Chondrocyte (in vitro differentiated cells): ENCODE data around the gene ARHGEF18. TPM values are rescaled to one million over a fixed set of nuclear protein-coding genes. Genes with fewer than 3 reads are reported as not detected.

Experiments
- DNase-seq: peaks from one replicate; pipeline ENCODE4 v3.0.0; 2021; ENCODE audit warnings: mixed read lengths, low spot score
- H3K27ac Mint-ChIP-seq: one replicate; pipeline ENCODE4 v1.8.0; 2021; ENCODE audit warnings: mild to moderate bottlenecking, moderate library complexity, mixed read lengths; ENCODE audit not compliant: unreplicated experiment
- H3K27me3 Mint-ChIP-seq: 2 replicates; pipeline ENCODE4 v1.8.0; 2021; ENCODE audit warnings: low read depth, mixed read lengths
- H3K36me3 Mint-ChIP-seq: 2 replicates; pipeline ENCODE4 v1.8.0; 2021; ENCODE audit warnings: low read depth, mixed read lengths
- H3K4me1 Mint-ChIP-seq: 2 replicates; pipeline ENCODE4 v1.8.0; 2021; ENCODE audit warnings: low read depth, mild to moderate bottlenecking, mixed read lengths
- H3K4me3 Mint-ChIP-seq: one replicate; pipeline ENCODE4 v1.8.0; 2021; ENCODE audit warnings: mild to moderate bottlenecking, moderate library complexity, mixed read lengths; ENCODE audit not compliant: unreplicated experiment
- H3K9me3 Mint-ChIP-seq: 2 replicates; pipeline ENCODE4 v1.8.0; 2021; ENCODE audit warnings: low read depth, mixed read lengths
- total RNA-seq: library from RNA; stranded (reverse); gene quantifications from 3 replicates; pipeline ENCODE4 v1.2.1, GENCODE V29; 2021
- TF ChIP-seq, protein P1 (sequence below): fragments of 200-600 bp; sonication (generic); IDR thresholded peaks from 2 replicates; pipeline ENCODE4 v1.5.0; 2021; ENCODE audit warnings: antibody characterized with exemption, mild to moderate bottlenecking, moderate library complexity

ARHGEF18 gene
- total RNA-seq, 1 donor from 2014 or later, result 36.4 TPM

DNA sequence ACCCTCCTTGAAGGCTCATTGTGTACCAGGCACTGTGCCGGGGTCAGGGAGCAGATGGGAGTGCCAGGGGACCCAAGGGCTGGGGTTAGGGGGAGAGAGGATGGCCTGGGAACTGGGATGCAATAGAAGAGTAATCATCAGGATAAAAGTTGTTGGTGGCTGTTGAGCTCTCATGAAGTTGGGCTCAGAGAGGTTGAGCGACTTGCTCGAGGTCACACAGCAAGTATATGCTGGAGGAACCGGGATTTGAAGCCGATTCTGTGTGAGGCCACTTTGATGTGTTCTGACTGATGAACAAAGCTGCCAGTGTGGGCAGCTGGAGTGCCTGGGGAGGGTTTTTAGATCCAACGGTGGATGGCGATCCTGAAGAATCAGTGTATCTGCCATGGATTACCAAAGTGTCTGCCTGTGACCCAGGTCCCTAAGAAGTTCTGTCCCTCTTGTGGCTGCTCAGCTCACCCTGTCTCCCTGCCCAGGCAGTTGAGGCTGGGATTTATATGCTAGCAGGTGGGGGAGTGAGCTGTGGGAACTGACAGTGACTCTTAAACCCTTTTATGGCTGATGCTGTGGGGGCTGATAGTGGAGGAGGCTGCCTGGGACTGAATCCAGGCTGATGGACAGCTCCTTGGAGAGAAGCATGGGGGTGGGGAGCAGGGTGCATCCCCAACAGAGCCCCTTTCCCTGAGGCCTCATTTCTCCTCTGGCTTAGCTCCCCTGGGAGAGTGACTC is 8.3 kb downstream of the ARHGEF18 start:
- Mint-ChIP-seq H3K9me3 (peaks cover 5% of the 10 kb centered on the region), H3K27me3 (peaks cover 9% of the 10 kb centered on the region), H3K4me1 (no peaks in the 10 kb centered on the region), H3K27ac (no peak overlapping the region), H3K4me3 (no peak overlapping the region), H3K36me3 (no peaks in the 10 kb centered on the region)
- TF ChIP-seq, protein P1, sequence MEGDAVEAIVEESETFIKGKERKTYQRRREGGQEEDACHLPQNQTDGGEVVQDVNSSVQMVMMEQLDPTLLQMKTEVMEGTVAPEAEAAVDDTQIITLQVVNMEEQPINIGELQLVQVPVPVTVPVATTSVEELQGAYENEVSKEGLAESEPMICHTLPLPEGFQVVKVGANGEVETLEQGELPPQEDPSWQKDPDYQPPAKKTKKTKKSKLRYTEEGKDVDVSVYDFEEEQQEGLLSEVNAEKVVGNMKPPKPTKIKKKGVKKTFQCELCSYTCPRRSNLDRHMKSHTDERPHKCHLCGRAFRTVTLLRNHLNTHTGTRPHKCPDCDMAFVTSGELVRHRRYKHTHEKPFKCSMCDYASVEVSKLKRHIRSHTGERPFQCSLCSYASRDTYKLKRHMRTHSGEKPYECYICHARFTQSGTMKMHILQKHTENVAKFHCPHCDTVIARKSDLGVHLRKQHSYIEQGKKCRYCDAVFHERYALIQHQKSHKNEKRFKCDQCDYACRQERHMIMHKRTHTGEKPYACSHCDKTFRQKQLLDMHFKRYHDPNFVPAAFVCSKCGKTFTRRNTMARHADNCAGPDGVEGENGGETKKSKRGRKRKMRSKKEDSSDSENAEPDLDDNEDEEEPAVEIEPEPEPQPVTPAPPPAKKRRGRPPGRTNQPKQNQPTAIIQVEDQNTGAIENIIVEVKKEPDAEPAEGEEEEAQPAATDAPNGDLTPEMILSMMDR, result no peak
- DNase-seq, result peak; percentile 39

DNA sequence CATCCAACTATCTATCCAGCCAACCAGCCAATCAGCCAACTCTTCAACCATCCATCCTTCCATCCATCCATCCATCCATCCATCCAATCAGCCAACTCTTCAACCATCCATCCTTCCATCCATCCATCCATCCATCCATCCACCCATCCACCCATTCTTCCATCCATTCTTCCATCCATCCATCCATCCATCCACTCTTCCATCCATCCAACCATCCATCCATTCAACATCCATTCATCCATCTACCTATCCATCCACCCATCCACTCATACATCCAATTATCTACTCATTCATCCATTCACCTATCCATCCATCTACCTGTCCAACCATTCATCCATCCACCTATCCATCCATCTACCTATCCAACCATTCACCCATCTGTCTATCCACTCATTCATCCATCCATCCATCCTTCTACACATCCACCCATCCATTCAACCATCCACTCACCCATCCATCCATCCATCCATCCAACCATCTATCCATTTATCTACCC is 9.4 kb downstream of the ARHGEF18 start:
- Mint-ChIP-seq H3K27ac (no peak overlapping the region), H3K36me3 (no peaks in the 10 kb centered on the region), H3K27me3 (peaks cover 18% of the 10 kb centered on the region), H3K4me3 (no peak overlapping the region), H3K9me3 (peaks cover 3% of the 10 kb centered on the region), H3K4me1 (no peaks in the 10 kb centered on the region)
- DNase-seq, result no peak
- TF ChIP-seq, protein P1, result no peak

DNA sequence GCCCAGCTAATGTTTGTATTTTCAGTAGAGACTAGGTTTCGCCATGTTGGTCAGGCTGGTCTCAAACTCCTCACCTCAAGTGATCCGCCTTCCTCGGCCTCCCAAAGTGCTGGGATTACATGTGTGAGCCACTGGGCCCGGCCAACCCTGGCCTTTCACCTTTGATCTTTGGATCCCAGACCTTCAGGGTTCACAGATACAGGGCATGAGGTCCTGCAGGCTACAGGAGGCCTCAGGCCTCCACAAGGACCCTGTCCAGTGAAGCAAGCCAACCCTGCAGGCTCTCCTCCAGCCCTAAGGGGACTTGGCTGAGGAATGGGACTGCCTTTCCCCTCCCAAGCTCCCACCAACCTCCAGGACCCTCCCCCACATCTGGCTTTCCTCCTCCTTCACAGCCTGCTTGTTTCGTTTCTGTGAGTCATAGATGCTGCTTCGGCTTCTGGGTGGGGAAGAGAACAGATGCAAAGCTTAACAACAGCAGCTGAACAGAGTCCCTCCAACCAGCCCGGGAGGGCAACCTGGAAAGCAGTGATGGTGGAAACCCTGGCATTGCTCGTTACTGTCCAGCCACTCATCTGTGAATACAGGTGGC is 11.8 kb downstream of the ARHGEF18 start:
- TF ChIP-seq, protein P1, result no peak
- Mint-ChIP-seq H3K27ac (no peak overlapping the region), H3K36me3 (peaks cover 2% of the 10 kb centered on the region), H3K27me3 (peaks cover 31% of the 10 kb centered on the region), H3K4me3 (no peak overlapping the region), H3K4me1 (no peaks in the 10 kb centered on the region), H3K9me3 (peaks cover 7% of the 10 kb centered on the region)
- peak; percentile 24 for DNase-seq

DNA sequence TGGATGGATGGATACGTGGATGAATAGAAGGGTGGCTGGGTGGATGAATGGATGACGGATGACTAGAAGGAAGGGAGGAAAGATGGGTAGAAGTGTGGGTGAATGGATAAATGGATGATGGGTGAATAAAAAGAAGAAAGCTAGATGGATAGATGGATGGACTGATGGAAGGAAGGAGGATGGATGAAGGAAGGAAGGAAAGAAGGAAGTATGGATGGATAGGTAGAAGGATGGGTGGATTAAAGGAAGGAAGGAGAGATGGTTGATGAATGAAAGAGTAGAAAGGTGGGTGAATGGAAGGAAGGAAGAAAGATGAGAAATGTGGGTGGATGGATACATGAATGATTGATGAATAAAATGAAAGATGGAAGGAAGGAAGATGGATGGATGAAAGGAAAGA is 14.5 kb downstream of the ARHGEF18 start:
- Mint-ChIP-seq H3K36me3 (peaks cover 2% of the 10 kb centered on the region), H3K27me3 (peaks cover 33% of the 10 kb centered on the region), H3K9me3 (peaks cover 5% of the 10 kb centered on the region)

More for the DNA sequence above, 14.5 kb downstream of the ARHGEF18 start:
- no peaks in the 10 kb centered on the region for H3K4me1 Mint-ChIP-seq
- no peak overlapping the region for H3K4me3 Mint-ChIP-seq
- no peak overlapping the region for H3K27ac Mint-ChIP-seq
- TF ChIP-seq, protein P1, result no peak
- DNase-seq, result no peak
